ENCODE results near the gene TPM1. TPM values are rescaled to one million over a fixed set of nuclear protein-coding genes. Genes with fewer than 3 reads are reported as not detected.
A peak's percentile ranks its signal among the peaks of the same experiment; 100 is the strongest.

Gene TPM1
- total RNA-seq, 2 donors from 2014 or later: 564 to 629 TPM

DNA sequence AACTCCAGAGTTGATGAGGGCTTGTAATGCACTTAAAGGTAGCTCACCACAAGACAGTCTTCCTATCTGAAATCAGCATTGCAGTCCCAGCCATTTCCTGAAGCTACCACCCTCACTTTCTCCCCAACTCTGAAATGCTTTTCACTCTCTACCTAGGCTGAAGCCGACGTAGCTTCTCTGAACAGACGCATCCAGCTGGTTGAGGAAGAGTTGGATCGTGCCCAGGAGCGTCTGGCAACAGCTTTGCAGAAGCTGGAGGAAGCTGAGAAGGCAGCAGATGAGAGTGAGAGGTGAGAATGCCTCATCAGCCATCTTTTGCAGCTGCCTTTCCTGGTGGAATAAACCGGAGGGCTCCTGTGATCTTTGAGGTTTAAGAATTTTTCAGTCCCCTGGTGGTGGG lies 14.3 kb downstream of the TPM1 start:
- peaks cover 33% of the 10 kb centered on the region for H3K4me1 ChIP-seq (replicated peaks)
- H3K36me3 ChIP-seq: peaks cover 10 to 24% of the 10 kb centered on the region in 2 donors
- intact Hi-C loops (cut with DNase I): no loop called here
- H3K27me3 ChIP-seq (replicated peaks; ENCODE audit: insufficient read depth): no peaks in the 10 kb centered on the region
- 39% methylated on average over 6 of the region's 6 CpGs for WGBS
- DNase-seq (ENCODE audit: low spot score): peak; percentile 27
- no peak overlapping the region for H3K4me3 ChIP-seq
- H3K27ac ChIP-seq: no peak overlapping the region
- no peaks in the 10 kb centered on the region for H3K9me3 ChIP-seq
- no peak for TF ChIP-seq POLR2AphosphoS5 (IDR thresholded peaks at IDR 0.05)
- TF ChIP-seq POLR2A (IDR thresholded peaks at IDR 0.05): no peak
- TF ChIP-seq, protein P1, sequence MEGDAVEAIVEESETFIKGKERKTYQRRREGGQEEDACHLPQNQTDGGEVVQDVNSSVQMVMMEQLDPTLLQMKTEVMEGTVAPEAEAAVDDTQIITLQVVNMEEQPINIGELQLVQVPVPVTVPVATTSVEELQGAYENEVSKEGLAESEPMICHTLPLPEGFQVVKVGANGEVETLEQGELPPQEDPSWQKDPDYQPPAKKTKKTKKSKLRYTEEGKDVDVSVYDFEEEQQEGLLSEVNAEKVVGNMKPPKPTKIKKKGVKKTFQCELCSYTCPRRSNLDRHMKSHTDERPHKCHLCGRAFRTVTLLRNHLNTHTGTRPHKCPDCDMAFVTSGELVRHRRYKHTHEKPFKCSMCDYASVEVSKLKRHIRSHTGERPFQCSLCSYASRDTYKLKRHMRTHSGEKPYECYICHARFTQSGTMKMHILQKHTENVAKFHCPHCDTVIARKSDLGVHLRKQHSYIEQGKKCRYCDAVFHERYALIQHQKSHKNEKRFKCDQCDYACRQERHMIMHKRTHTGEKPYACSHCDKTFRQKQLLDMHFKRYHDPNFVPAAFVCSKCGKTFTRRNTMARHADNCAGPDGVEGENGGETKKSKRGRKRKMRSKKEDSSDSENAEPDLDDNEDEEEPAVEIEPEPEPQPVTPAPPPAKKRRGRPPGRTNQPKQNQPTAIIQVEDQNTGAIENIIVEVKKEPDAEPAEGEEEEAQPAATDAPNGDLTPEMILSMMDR (IDR thresholded peaks at IDR 0.05): no peak

DNA sequence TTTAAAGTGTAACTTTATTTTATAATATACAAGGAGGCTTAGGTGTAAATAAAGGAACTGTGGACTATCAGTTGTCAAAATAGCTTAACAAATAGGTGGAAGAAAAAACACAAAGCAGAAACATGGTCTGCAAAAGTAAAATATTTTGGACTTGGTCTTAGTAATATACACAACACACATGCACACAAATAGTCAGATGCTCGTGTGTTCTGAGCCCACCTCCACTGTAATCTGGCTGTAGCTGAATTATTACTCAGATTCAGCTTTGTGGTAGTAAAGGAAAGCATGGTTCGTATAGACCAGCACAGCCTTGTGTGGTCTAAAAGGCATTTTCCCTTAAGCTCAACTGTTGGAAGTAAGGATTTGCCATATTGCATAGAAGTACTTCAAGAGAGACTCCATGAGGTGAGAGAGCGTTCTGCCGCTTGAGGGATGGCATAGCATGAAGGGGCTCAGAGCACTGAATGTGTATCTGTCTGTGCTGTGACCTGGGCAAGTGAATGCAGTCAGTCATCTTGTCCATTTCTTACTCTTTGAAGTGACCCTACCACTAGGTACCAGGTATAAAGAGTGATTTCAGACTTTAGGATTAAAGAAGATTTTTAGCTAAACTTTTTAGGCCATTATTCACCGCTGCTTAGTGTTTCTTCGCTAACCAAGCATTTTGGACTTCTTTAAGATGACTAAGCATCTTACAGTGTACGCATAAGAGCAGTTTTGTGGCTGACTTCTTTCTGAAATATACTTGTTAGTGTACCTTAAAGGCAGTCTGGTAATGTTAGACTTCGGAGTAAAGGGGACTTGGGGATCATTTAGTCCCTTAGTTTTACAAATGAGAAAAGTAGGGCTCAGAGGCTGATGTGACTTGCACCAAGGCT lies 15.2 kb downstream of the TPM1 start:
- TF ChIP-seq, protein P1 (IDR thresholded peaks at IDR 0.05): no peak
- TF ChIP-seq POLR2AphosphoS5 (IDR thresholded peaks at IDR 0.05): no peak
- no peak for TF ChIP-seq POLR2A (IDR thresholded peaks at IDR 0.05)
- no peaks in the 10 kb centered on the region for H3K9me3 ChIP-seq
- H3K4me1 ChIP-seq (replicated peaks): peaks cover 24% of the 10 kb centered on the region
- WGBS: 88% methylated on average over 8 of the region's 8 CpGs
- H3K27ac ChIP-seq: no peak overlapping the region
- intact Hi-C loops (cut with DNase I): no loop called here
- H3K4me3 ChIP-seq: no peak overlapping the region
- DNase-seq (ENCODE audit: low spot score): no peak
- H3K27me3 ChIP-seq (replicated peaks; ENCODE audit: insufficient read depth): no peaks in the 10 kb centered on the region
- H3K36me3 ChIP-seq: peaks cover 10 to 32% of the 10 kb centered on the region in 2 donors

DNA sequence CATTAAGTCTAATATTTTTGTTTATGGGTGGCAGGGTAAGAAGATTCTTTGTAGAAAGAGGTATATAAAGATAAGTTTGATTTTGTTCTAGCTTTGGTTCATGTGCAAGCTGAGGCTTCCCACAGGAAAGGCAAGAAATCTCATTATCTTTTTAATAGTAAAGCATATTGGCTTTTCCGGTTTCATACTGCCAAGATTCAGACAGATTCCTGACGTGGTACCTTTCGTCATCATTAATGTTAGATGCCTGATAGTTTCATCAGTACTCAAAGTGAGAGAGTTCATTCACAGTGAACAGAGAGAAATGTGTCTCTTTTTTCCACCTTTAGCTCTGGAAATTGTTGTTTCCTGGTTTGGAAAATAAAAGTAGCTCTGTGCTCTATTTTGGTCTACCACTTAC lies 16.5 kb downstream of the TPM1 start:
- 39% methylated on average over 3 of the region's 3 CpGs for WGBS
- no peak for DNase-seq (ENCODE audit: low spot score)
- Histone ChIP-seq H3K4me1 (replicated peaks) (peaks cover 17% of the 10 kb centered on the region), H3K27ac (no peak overlapping the region), H3K36me3 (peaks cover 10 to 45% of the 10 kb centered on the region in 2 donors), H3K9me3 (no peaks in the 10 kb centered on the region), H3K4me3 (no peak overlapping the region), H3K27me3 (replicated peaks; ENCODE audit: insufficient read depth) (no peaks in the 10 kb centered on the region)
- intact Hi-C loops (cut with DNase I): no loop called here
- TF ChIP-seq POLR2A (IDR thresholded peaks at IDR 0.05): no peak
- TF ChIP-seq, protein P1 (IDR thresholded peaks at IDR 0.05): no peak
- no peak for TF ChIP-seq POLR2AphosphoS5 (IDR thresholded peaks at IDR 0.05)

DNA sequence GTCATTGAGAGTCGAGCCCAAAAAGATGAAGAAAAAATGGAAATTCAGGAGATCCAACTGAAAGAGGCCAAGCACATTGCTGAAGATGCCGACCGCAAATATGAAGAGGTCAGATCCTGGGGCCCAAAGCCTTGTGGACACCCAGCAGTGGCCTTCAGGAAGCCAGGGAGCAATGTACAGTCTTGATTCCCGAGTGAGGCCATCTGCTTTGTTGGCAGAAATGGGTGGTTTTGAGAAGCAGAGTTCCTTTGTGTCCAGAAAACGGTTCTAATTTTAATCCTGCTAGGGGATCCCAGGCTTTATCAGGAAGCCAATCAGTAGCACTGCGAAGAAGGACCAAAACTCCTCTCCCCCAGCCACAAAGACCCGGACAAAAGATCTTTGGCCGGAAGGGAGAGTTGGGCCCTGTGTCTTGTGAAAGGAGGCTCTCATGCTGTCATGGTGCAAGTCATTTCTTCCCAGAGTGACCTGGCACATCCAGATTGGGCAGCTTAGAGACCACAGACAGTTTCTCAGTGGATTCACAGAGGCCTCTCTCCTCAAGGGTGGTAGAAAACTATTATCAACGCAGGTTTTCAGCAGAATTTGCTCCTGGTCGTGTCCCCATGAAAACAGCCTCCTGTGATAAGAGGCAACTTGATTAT lies 17.1 kb downstream of the TPM1 start:
- TF ChIP-seq, protein P1 (IDR thresholded peaks at IDR 0.05): no peak
- TF ChIP-seq POLR2AphosphoS5 (IDR thresholded peaks at IDR 0.05) (no peak), POLR2A (IDR thresholded peaks at IDR 0.05) (no peak)
- intact Hi-C loops (cut with DNase I): no loop called here
- no peak overlapping the region for H3K4me3 ChIP-seq
- no peak for DNase-seq (ENCODE audit: low spot score)
- H3K36me3 ChIP-seq: peaks cover 10 to 47% of the 10 kb centered on the region in 2 donors
- no peaks in the 10 kb centered on the region for H3K9me3 ChIP-seq
- WGBS: 64% methylated on average over 10 of the region's 10 CpGs
- H3K4me1 ChIP-seq (replicated peaks): peaks cover 10% of the 10 kb centered on the region
- H3K27ac ChIP-seq: no peak overlapping the region
- no peaks in the 10 kb centered on the region for H3K27me3 ChIP-seq (replicated peaks; ENCODE audit: insufficient read depth)

Data from prostate gland (tissue), 2 donors.